HG03558 (cell line): Measurements from ENCODE around the gene EFCAB10.
"Not testable (repeated sequence)": the region's sequence is repeated elsewhere in the genome, so short reads cannot be mapped to it uniquely, and the experiment has no call there.

Experiments
- ATAC-seq: cut with Tn5 transposase; IDR thresholded peaks from one replicate; pipeline ENCODE4 v1.9.1; 2021; ENCODE audit warnings: moderate number of reproducible peaks; ENCODE audit not compliant: unreplicated experiment; ENCODE audit errors: extremely low read depth

Gene EFCAB10

DNA sequence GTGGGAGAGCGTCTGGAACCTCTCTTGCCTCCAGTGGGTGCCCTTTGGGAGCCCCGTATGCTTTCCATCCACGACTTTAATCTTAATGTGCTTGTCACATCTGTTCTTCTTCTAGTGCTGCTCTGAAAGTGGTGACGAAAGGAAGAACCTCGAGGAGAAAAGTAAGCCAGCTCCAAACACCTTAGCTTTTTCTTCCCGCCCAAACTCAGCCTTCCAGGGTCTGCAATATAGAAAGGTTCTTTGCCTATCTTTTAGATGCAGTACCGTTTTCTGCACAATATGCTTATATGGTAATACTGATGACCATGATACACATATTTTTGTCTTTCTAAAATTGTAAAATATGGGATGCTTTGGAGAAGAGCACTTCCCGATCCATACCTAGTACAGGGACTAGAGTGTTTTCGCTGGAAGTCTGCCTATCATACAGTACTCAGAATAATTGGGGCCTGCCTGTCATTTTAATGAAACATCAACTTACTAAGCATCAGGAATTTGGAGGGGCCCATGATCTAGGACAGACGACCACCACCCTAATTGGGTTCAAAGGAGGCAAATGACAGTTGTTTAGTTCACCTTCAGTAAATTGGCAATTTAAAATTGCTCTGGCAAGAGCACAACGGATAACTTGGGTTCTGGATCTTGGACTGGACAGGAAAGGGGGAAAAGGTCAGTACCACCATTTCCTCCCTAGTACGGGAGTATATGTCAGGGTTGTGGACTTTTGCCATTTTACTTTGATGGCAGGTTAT, 48.4 kb downstream of the EFCAB10 start:
- ATAC-seq, result no peak

DNA sequence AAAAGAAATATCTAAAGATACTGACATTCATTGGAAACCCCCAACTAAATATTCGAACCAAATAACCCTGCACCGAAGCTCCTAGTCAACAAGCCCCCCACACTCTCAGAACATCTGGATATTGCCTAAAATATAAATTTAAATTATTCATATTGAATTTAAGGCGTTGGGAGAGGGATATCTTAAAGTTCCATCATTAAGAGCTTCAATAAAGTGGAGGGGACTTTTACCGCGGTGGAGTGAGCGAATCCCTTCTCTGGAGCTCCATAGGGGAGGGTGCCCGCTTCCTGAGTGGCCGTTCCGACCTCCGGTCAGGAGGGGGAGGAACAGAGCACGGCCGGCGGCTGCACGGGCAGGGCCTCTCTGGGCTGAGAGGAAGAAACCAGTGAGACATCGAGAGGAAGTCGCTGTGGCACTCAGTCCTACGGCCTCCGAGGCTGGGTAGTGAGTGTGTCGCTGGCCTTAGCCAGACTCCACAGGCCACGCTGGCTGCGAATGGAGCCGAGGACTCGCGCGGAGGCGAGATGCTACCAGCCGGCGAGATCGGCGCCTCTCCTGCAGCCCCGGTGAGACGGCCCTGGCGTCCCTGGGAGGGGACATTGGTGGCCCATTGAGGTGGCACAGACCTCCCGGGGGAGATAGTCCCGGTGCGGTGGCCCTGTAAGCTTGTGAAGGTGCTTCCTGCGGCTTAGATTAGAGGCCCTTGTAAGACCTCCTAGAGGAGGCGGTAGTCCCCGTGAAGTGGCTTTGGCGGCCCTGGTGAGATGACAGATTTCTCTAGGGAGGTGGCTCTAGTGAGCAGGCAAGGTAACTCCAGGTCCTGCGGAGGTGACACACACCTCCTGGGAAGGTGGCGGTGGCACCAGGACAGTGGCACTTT, 49.3 kb downstream of the EFCAB10 start, which contains the start of gene RINT1:
Gene RINT1, plus strand, starts transcription at position 410 of the 880 bp plus-strand sequence. Its CDS starts 115 bp downstream, at position 525.
- ATAC-seq, result peak; percentile 93

GRCh38 chr7:105530546-105530945, 50.7 kb downstream of the EFCAB10 start:
- ATAC-seq, result no peak

GRCh38 chr7:105530126-105530525, 51.2 kb downstream of the EFCAB10 start:
- ATAC-seq, result no peak

- ATAC-seq, result not testable (repeated sequence)
Observed at GRCh38 chr7:105527737-105528136, 53.6 kb downstream of the EFCAB10 start.

DNA sequence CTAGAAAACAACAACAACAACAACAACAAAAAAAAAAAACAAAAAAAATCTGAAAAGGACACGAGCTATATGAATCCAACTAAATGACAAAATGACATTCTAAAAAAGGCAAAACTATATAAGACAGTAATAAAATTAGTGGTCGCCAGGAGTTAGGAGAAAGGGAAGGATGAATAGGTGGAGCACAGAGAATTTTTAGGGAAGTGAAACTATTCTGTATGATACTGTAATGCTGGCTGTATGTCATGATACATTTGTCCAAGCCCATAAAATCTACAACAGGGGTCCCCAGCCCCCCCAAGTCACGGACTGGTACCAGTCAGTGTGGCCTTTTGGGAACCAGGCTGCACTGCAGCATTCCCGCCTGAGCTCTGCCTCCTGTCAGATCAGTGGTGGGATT, 56.5 kb downstream of the EFCAB10 start:
- ATAC-seq, result no peak

- not testable (repeated sequence) for ATAC-seq
Observed at GRCh38 chr7:105524423-105524822, 56.9 kb downstream of the EFCAB10 start.

DNA sequence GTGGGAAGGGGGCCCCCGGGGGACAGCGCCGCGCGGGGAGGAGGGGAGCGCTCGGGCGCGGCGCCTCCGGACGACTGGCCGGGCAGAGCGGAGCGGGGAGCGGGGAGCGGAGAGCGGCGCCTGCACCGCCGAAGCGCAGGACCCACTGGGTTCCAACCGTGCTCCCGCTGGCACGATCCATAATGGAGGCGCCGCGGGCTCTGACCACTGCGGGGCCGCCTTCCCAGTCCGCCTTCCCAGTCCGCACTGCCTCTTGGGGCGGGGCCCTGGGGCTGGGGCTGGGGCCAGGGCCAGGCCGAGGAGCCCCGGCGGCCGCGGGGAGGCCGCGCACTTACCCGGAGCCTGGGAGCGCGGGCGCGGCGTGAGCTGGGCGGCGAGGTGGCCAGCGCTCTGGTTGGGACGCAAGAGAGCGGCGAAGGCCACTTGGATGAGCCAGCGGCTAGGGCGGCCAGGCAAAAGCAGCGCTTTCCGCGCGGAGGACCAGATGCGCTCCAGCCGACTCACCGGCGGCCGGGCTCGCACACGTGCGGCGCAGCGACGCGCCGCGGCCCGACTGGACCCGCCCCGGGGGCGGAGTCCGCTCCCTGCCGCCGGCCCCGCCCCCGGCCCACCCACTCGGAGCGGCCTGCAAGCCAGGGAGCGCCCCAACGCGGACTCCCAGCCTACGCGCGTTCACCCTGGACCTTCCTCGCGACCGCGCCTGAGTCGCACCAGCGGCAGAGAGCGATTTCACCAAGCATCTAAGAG, 59.4 kb downstream of the EFCAB10 start, which contains the start of gene PUS7:
Gene PUS7, minus strand, starts transcription at position 555 of the 747 bp plus-strand sequence. CDS start 13,759 bp downstream, outside the sequence.
- peak; percentile 74 for ATAC-seq

DNA sequence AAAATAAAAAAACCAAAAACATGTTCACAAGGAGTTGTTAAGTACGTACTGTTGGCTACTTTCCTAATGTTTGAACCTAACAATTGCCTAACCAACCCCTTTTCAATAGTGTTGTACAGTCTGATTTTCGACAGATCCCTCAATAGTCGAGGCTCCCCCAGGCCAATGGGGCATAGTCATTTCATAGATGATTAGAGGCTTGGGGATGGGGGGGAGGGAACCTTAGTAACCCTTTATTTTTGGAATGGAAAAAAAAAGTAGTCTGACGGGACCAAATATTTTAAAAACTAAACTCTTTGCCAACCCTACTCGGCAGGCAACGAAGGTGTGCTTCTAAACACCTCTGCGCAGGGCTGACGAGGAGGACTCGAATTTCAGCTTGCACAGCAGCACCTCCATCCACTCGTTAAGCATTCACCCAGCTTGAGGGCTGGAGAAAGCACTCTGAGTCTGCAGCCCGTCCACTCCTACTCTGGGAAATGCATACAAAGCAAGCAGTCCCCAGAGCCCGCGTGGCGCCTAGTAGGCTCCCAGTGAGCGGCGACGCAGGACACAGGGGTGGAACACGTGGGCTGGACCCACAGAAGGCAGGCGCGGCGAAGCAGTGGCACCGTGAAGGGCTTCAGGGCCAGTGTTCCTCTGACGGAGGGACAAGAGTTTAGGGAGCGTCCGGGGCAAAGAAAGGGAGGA, 60.1 kb downstream of the EFCAB10 start:
- peak; percentile 21 for ATAC-seq

DNA sequence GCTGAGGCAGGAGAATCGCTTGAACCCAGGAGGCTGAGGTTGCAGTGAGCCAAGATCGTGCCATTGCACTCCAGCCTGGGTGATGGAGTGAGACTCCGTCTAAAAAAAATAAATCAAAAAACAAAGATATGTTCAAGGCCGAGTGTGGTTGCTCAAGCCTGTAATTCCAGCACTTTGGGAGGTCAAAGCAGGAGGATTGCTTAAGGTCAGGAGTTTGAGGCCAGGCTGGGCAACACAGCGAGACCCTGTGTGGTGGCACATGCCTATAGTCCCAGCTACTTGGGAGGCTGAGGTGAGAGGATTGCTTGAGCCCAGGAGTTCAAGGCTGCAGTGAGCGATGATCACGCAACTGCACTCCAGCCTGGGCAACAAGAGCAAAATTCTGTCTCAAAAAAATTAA, 60.7 kb downstream of the EFCAB10 start:
- ATAC-seq, result not testable (repeated sequence)

GRCh38 chr7:105519353-105519752, 61.9 kb downstream of the EFCAB10 start:
- ATAC-seq, result no peak

- not testable (repeated sequence) for ATAC-seq
Observed at GRCh38 chr7:105515610-105516009, 65.7 kb downstream of the EFCAB10 start.
